GM19239 (cell line): ENCODE measurements around the gene SMPD3.
A peak's percentile ranks its signal among the peaks of the same experiment; 100 is the strongest.

ENCODE experiments used
- DNase-seq: peaks from one replicate; pipeline ENCODE4 v3.0.0; 2011; ENCODE audit warnings: low spot score; ENCODE audit not compliant: insufficient read length
- FAIRE-seq: peaks from 2 replicates; lab custom pipeline; 2011; peaks lifted over from hg19 to GRCh38; lab: Jason Lieb, UNC

Gene SMPD3

GRCh38 chr16:68374246-68374805 is 74.0 kb downstream of the SMPD3 start:
- FAIRE-seq: no peak
- no peak for DNase-seq

GRCh38 chr16:68373528-68374245 is 74.6 kb downstream of the SMPD3 start:
- FAIRE-seq (no peak), DNase-seq (no peak)

- no peak for DNase-seq
- no peak for FAIRE-seq
Measured at GRCh38 chr16:68372806-68373205, 75.5 kb downstream of the SMPD3 start.

GRCh38 chr16:68372381-68372720 is 76.0 kb downstream of the SMPD3 start:
- DNase-seq: no peak
- no peak for FAIRE-seq

- DNase-seq (no peak), FAIRE-seq (no peak)
Measured at GRCh38 chr16:68371706-68372380, 76.5 kb downstream of the SMPD3 start.

GRCh38 chr16:68371276-68371651 is 77.0 kb downstream of the SMPD3 start:
- DNase-seq: no peak
- no peak for FAIRE-seq

- no peak for FAIRE-seq
Measured at GRCh38 chr16:68370581-68371275, 77.6 kb downstream of the SMPD3 start.

GRCh38 chr16:68369697-68370580 is 78.4 kb downstream of the SMPD3 start:
- FAIRE-seq (peak; percentile 99), DNase-seq (peak; percentile 87)

More at GRCh38 chr16:68370581-68371275, 77.6 kb downstream of the SMPD3 start:
- DNase-seq: no peak

GRCh38 chr16:68369168-68369567 is 79.1 kb downstream of the SMPD3 start:
- FAIRE-seq: peak; percentile 49
- no peak for DNase-seq

- DNase-seq (no peak), FAIRE-seq (peak; percentile 73)
Measured at GRCh38 chr16:68368301-68368888, 79.9 kb downstream of the SMPD3 start.

GRCh38 chr16:68367891-68368290 is 80.4 kb downstream of the SMPD3 start:
- FAIRE-seq (no peak), DNase-seq (no peak)

- DNase-seq (no peak), FAIRE-seq (no peak)
Measured at GRCh38 chr16:68367440-68367839, 80.9 kb downstream of the SMPD3 start.

- DNase-seq (no peak), FAIRE-seq (no peak)
Measured at GRCh38 chr16:68367030-68367429, 81.3 kb downstream of the SMPD3 start.

- DNase-seq: no peak
Measured at GRCh38 chr16:68366062-68366461, 82.2 kb downstream of the SMPD3 start.

GRCh38 chr16:68365167-68365817 is 83.0 kb downstream of the SMPD3 start:
- DNase-seq (no peak), FAIRE-seq (no peak)

More at GRCh38 chr16:68366062-68366461, 82.2 kb downstream of the SMPD3 start:
- FAIRE-seq: no peak

GRCh38 chr16:68364561-68364998 is 83.7 kb downstream of the SMPD3 start:
- DNase-seq (no peak), FAIRE-seq (no peak)

GRCh38 chr16:68363658-68364521 is 84.4 kb downstream of the SMPD3 start:
- DNase-seq (no peak), FAIRE-seq (no peak)
